GM21528 (cell line): ENCODE results near the gene IL17RE.

Experiments used
- ATAC-seq: cut with Tn5 transposase; IDR thresholded peaks from one replicate; pipeline ENCODE4 v1.9.1; 2021; ENCODE audit warnings: mild to moderate bottlenecking, moderate library complexity; ENCODE audit not compliant: unreplicated experiment, low FRiP score

The IL17RE gene

DNA sequence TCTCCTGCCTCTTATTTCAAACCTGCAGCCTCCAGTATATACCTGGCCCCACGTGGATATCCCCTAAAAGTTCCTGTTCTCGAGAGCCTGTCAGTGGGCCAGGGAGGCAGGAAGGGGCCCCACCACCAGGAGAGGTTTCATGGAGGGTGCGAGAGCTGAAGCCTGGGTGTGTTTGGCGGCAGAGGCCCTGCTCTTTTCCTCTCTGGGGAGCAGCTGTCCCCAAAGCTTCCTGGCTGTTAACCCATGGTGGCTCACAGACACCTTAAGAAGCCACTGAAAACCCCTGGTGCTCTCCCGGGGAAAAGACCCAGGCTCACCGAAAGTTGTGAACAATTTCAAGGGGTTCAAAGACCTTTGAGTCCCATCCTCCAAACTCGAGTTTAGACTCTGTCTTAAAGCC is 48.5 kb downstream of the IL17RE start:
- no peak for ATAC-seq

DNA sequence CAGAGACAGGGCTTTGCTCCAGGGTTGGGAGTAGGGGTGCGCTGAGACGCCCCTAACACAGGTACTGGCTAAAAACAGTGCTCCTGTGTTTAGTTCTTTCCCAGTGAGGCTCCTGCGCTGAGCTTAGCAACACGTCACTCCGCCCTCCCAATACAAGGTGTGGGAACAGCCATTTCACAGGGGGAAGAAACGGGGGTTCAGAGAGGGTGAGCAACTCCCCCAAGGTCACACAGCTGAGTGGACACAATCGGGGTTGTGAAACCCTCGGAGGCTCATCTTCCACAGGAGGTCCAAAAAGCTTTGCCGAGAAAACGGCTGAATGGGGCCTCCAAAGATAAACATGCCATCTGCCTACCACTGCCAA is 48.9 kb downstream of the IL17RE start:
- no peak for ATAC-seq

DNA sequence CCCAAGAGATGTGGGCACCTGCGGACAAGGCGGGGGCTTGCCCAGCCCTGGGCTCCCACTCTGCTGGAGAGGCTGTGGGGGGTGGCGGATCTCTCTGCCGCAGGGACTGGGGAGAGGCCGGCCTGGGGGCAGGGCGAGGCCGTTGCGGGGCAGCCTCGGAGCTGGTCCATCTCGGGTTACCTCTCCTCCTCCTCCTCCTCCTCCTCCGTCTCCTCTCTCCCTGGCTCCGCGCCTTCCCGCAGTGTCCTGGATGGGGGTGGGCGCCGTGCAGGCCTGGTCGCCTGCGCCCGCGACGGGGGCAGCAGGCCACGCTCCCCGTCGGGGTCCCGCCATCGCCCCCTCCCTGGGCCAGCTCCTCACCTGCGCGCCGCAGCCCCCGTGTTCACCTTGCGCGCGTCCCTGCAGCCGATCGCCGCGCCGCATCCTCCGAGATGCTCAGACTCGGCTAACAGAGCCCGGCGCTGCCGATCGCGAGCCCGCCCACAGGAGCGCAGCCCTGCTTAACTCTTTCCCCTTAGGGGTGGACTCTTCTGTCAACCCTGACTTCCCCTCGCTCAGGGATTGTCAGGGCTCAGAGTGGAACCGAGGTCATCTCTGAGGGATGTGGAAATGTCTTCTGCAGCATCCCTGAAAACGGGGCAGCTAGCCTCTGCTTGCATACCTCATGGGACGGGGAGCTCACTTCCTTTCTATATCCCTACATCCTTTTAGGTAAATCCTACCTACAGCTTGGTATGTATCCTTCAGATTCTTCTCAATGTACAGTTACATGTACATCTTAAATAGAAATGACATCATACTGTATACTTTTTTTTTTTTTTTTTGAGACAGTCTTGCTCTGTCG is 49.5 kb downstream of the IL17RE start, which contains the start of gene PRRT3:
PRRT3 (minus strand) TSS at position 447 of the 844 bp plus-strand sequence. CDS start 2,293 bp downstream, outside the sequence.
- no peak for ATAC-seq

DNA sequence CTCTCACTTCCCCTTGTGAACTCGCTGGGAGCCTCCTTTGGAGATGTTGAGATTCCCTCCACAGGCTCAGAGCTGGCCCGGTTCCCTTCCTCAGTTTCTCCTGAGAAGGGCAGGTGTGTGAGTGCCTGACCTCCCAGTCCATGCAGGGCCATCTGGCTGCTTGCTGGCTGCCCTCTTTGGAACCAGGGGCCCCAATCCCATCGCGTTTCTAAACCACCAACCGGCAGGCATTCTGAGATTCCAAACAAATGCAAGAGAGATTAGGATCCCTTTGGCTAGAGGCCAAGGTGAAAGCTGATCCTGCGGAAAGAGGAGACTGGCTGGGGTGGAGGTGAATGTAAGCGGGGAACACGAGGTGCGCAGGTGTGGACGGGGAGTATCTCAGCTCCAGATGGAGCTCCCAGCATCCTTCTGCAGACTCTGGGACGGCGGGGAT is 52.4 kb downstream of the IL17RE start:
- ATAC-seq = no peak

DNA sequence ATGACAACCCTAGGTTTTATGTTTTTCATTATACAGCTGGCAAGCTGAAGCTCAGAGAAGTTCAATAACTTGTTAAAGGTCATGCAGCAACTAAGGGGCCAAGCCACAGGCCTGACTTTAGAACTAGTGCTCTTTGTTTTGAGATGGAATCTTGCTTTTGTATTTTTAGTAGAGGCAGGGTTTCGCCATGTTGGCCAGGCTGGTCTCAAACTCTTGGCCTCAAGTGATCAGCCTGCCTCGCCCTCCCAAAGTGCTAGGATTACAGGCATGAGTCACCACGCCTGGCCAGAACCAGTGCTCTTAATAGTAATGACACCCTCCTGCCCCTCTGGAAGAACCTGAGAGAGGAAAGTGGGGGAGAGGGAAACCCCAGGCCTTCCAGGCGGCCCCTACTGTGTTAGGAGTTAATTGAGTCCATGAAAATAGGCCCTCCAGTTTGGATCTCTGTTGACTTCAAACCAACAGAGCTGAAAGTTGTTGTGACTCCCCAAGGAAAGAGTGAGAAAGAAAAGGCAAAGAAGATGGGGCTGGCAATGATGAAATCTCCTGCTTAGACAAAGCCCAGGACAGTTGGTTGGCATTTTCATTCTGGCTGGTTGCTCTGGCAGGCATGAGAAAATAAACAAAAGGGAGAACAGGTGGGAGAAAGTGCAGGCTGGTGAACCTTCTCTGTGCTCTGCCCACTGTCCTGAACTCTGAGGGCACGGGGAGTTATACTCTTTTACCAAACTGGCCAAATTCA is 53.1 kb downstream of the IL17RE start:
- no peak for ATAC-seq

DNA sequence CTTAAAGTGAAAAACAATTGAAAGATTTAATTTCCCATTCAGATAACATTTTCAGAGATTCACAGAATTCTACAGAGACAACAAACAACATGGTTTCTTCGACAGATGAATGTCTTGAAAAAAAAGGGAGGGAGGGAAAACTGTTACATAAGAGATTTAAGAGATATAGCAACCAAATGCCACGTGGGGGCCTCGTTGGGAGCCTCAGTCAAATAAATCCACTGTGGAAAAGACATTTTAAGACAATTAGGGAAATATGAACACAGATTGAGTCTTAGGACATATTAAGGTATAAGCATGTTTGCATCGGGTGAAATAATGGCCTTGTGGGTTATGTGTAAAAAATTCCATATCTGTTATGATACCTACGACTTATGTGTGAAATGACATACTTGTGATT is 54.6 kb downstream of the IL17RE start:
- ATAC-seq = no peak

DNA sequence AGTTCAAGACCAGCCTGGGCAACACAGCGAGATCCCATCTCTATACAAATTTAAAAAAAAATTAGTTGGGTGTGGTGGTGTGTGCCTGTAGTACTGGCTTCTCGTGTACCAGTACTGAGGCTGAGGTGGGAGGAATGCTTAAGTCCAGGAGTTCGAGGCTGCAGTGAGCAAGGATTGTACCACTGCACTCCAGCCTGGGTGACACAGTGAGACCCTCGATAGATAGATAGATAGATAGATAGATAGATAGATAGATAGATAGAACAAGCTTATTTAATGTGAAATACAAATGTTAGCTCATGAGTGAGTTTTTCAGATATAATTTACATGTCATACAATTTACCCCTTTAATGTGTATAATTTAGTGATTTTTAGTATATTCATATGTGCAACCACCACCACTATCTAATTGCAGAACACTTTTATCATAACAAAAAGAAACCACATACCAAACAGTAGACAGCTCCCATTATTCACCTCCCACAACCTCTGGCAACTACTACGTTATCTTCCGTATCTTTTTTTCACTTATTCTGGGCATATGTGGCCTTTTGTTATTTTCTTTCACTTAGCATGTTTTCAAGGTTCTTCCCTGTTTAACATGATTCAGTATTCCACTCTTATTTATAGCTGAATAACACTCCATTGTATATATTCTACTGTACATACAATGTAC is 62.7 kb downstream of the IL17RE start:
- ATAC-seq = no peak
